ENCODE measurements around the gene ENPP7.

DNA sequence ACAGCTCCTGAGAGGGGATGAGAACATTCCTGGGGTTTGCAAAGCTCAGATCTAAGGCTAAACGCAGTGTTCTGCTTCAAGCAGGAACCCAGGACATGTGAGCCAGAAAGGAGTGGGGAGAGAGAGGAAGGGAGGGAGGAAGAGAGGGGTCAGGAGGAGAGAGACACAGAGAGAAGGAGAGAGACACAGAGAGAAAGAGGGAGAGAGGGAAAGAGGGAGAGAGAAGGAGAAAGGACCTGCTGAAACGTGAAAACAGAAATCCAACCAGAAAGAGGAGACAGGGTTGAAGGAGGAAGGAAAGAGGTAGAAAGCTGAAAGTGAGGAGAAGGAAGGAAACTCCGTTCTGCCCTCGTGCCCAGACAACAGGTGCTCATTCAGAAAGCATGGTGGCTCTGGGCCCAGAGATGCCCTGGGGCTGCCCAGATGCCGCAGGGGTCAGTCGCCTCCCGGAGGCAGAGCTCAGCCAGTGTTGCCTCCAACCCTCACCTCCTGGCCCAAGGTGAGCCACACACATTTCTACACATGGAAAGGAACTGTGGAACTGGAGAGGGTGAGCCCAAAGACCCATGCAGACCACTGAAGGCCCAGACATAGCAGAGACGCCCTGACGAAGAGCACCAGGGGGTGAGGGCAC is 49.0 kb upstream of the ENPP7 start:
- TF ChIP-seq GATA2 (IDR thresholded peaks at IDR 0.05; ENCODE audit: low read depth, low read length), result no peak
- TF ChIP-seq GATA3 (IDR thresholded peaks at IDR 0.05; ENCODE audit: low read depth, low read length), result no peak

Measured in SH-SY5Y (cell line).